HG02885 (cell line): ENCODE data around the gene NPR3.

Experiments used
- ATAC-seq: cut with Tn5 transposase; IDR thresholded peaks from one replicate; pipeline ENCODE4 v1.9.1; 2021; ENCODE audit warnings: mild to moderate bottlenecking; ENCODE audit not compliant: unreplicated experiment, poor library complexity

The NPR3 gene

DNA sequence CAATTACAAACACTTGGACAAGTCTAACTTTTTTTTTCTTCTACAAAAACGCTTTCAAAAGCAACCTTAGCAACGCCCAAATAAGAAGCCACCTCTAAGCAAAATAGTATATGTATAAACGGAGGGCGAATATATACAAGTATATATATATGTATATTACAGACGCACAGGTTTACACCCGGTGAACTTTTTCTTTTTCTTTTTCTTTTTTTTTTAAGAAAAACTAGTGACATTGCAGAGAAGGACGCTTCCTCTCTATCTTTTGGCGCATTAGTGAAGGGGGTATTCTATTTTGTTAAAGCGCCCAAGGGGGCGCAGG lies 200 bp downstream of the NPR3 start:
- no peak for ATAC-seq

DNA sequence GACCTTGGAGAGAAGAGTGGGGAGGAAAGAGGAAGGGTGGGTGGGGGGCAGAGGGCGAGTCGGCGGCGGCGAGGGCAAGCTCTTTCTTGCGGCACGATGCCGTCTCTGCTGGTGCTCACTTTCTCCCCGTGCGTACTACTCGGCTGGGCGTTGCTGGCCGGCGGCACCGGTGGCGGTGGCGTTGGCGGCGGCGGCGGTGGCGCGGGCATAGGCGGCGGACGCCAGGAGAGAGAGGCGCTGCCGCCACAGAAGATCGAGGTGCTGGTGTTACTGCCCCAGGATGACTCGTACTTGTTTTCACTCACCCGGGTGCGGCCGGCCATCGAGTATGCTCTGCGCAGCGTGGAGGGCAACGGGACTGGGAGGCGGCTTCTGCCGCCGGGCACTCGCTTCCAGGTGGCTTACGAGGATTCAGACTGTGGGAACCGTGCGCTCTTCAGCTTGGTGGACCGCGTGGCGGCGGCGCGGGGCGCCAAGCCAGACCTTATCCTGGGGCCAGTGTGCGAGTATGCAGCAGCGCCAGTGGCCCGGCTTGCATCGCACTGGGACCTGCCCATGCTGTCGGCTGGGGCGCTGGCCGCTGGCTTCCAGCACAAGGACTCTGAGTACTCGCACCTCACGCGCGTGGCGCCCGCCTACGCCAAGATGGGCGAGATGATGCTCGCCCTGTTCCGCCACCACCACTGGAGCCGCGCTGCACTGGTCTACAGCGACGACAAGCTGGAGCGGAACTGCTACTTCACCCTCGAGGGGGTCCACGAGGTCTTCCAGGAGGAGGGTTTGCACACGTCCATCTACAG lies 760 bp downstream of the NPR3 start:
- no peak for ATAC-seq

DNA sequence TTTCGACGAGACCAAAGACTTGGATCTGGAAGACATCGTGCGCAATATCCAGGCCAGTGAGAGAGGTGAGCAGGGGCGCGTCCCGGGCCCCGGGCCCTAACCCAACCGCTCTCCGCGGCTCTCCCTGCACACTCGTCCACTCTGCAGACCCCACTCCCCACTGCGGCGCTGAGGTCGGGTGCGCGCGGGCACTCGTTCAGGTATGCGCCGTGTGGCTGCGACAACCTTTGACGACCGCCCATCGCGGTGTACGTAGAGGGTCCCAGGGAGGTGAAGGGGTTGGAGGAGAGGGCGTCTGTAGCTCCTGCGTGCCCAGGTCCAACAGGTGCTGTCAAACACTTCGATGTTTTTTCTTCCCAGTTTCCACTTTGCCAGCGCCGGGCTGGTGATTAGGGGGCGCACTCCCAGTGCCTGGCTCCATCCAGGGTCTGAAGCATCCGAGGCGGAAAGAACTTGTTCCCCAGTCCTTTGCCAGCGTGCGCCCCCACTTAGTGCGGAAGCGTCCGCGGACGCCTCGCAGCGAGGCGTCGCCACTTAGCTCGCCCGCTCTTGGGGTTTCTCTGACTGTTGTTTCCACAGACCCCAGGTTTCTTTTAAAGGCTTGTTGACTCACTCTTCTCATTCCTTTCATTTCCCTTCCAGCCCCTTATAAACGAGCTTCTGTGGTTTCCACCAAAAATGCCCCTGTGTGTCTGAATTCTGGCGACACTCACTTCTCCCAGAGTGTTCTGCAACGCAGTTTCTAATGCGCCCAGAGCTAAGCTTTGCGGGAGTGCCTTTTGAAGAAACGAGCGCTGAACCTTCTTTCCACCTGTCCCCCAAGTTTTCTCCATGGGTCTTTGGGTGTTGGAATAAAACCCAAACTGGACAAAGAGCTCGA lies 1.6 kb downstream of the NPR3 start:
- ATAC-seq = no peak

DNA sequence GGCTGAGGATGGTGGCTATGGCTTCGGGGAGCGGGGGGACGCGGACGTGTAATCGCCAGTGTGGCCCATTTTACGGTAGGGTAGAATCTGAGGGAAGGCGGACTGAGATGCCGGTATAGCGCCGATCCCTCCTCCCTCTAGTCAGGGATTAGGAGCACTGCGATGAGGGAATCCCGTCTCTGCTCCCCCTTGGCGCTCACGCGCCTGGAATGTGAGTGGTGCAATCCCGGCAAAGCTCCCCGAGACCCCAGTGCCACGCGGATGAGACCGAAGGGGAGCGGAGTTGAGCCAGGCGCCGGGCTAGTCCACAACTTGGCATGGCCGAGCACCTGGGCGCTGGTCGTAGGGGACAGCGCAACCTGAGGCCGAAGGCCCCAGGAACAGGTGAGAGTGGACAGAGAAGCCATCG lies 2.2 kb downstream of the NPR3 start:
- ATAC-seq = no peak

DNA sequence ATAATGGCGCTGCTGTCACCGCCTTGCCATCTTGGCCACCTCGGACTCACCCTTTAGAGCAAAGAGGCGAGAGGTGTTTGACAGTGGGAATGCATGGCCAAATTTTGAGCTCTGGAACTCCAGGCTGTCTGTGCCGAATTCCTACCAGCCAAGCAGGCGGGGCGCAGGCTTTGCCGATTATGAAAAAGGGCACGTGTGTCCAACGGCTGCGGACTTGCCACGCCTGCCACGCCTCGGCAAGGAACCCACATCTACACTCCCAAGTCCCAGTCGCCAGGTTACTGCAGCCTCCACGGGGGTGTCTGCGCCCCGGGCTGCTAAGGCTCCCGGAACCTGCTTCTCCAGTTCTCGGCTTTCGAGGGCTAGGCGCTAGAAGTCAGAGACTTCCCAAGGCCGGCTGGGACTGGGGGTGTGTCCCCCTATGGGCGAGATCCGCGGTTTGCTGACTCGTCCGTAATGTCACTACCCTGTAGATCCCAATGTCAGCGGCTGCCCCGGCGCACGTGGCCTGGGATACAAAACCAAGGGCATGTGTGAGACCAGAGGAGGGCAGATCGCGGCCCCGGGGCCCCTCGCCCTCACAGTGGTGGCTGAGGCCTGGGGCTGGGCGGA lies 2.8 kb downstream of the NPR3 start:
- no peak for ATAC-seq

DNA sequence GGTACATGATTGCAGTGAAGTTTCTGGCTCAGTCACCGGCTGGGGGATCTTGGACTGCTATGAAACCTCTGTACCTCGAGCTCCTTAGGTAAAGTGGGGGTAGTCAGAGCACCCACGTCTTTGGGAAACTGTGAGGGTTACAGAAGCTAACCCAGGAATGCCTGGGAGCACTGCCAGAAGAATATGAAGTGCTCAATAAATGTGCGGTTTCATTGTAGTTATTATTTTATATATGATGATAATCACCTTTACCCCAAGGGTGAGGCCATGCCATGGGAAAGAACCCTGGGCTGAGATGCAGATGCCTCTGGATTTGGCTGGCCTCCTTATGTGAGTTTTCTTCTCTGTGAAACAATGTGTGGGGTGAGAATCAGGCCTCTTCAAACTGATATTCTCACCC lies 3.7 kb downstream of the NPR3 start:
- no peak for ATAC-seq

DNA sequence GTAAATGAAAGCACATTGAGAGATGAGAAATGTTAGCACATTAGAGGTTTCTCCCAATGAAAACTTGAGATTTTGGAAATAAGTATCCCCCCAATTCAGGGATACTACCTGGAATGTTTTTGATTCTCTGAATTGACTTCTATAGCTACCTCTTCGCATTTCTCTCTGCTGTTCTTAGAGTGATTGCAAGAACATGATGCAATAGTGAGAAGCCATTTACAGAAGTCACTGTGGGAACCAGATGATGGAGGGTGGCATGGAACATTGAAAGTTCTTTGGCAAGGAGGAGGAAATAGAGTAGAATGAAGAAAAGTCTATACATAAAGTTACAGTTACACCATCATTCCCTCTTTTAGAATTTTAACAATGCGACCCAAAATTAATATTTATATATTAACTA lies 9.2 kb downstream of the NPR3 start:
- no peak for ATAC-seq

DNA sequence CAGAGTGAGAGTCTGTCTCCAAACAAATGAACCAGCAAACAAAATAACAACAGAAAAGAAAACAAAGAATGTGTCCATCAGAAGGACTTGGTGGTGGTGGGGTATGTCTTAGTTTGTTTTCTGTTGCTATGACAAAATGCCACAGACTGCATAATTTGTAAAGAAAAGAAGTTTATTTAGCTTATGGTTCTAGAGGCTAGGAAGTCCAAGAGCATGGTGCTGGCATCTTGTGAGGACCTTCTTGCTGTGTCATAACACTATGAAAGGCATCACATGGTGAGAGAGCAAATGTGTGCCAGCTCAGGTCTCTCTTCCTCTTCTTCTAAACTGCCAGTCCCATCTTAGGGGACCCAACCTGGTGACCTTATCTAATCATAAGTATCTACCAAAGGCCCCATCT lies 10.5 kb downstream of the NPR3 start:
- no peak for ATAC-seq

DNA sequence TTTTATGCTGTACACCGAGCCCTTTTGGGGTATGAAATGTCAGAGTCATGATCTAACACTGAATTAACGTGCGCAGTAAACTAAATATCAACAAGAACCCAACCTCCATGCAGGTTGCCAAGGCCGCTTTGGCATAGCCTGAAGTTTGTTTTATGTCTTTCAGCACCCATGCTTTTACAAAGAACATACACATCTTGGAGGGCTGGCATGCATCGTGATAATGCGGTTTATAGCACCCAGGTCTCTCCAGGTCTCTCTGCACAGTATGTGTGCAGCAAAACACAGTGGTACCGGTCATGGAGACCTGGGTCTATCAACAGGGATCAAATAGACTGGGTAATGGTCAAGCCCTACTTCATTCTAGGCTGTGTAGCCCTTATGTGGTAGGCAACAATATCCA lies 11.8 kb downstream of the NPR3 start:
- ATAC-seq = no peak

DNA sequence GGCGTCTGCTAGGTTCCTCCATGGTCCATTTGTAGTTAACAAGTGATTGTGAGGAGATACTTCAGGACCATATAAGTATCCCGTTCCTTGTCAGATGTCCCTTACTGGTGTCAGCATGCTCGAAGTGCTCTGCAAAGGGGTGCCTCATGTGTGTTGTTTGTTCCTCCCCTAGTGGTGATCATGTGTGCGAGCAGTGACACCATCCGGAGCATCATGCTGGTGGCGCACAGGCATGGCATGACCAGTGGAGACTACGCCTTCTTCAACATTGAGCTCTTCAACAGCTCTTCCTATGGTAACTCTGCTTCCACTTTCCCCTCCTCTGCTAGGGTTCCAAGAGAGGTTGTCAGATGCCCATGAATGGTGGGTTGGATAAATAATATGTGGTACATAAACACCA lies 13.4 kb downstream of the NPR3 start:
- no peak for ATAC-seq

DNA sequence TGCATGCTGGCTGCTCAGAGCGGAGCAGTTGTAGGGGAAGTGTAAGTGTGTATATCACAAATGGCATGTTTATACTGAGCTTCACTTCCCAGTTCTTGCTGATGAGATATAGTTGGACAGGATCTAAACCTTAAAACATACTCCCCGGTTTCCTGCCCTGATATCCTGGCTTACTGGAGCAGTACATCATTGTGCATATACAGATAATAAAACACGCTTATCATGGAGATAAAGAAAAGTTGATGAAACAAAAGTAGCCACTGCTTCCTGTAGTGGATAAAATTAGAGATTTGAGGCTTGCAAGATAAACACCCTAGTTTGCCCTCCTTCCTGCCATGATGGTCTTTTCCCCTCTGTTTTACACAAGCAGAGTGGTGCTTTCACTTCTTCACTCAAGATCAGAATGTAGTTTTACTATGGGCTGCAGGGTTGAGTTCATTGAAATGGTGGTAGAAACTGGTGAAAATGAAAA lies 15.0 kb downstream of the NPR3 start:
- ATAC-seq = no peak

DNA sequence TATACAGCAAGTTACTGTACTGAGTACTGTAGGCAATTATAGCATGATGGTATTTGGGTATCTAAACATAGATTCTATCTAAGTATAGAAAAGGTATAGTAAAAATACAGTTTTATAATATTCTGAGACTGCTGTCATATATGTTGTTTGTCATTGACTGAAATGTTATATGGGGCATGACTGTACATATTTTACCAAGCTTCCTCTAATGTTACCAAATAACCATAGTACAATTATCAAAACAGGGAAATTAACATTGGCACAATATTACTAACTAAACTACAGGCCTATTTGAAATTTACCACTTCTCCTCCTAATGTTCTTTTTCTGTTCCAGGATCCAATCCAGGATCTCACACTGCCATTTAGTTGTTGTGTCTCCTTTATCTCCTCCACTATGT lies 18.5 kb downstream of the NPR3 start:
- ATAC-seq = no peak

DNA sequence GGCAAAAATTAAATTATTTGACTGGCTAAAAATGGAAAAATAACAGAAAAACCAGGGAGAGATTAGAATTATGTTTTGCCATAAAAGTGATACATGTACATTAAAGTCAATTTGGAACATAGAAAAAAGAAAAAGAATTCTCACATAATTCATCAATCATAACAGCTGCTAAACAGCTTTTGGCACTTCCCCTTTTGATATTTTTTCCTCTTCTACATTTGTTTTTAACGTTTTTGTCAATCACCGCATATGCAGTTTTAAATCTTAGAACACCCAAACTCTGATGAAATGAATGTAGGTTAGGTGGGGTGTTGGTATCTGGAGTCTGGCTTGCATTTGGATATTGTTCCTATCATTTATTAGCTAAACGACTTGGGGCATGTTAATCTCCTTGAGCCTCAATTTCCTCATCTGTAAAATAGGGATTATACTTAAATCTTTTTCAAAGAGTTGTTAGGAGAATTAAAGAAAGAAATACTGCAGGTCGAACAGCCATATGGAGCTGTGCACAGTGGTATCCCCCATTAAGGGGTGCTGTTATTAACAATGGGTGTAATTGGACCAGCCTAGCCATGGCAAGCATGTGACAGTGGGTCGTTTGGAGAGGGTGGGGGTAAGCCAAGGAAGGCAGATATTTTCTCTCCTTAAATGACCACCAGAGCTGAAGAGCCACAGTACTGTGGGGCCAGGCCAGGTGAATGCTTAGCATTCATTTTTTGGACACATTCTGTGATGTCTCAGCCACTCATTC lies 22.6 kb downstream of the NPR3 start:
- ATAC-seq = no peak

DNA sequence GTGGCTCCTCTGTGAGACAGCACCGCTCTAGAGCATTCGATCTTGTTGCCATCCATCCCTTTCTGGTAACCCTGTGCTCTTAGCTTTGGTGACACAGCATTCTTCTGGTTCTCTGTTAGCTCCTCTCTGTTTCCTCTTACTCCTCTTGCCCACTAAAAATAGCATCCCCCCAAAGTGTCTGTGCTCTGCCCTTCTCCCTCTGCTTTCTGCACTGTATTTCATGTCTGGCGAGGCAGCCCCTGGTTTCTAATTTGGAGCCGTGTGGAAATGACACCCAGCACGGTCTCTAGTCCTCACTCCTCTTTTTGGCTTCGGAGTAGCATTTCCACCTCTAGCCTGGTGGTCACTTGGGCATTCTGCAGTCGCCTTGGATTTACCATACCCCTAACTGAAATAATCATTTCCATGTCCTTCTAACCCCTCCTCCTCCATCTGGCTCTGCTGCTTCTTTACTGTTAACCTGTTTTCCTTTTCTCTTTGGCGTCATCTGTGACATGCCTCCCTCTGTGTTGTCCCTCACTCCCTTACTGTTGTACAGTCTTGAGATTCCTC lies 23.8 kb downstream of the NPR3 start:
- ATAC-seq = no peak

DNA sequence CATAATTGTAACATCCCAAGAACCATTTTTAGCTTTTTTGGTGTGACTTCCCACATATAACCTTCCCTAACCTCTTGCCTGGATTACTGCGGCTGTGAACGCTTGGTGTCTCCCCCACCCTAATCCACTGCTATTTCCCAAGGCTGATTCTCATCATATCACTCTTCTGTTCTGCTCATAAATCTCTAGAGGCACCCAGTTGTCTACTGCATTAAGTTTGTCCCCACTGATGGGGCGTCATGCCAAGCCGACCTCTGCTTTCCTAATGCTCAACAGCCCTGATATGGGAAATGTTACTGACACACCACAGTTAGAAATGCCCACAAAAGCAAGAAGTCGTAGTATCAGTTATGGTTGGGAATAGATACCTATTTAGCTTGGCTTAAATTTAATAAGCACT lies 24.4 kb downstream of the NPR3 start:
- ATAC-seq = no peak

DNA sequence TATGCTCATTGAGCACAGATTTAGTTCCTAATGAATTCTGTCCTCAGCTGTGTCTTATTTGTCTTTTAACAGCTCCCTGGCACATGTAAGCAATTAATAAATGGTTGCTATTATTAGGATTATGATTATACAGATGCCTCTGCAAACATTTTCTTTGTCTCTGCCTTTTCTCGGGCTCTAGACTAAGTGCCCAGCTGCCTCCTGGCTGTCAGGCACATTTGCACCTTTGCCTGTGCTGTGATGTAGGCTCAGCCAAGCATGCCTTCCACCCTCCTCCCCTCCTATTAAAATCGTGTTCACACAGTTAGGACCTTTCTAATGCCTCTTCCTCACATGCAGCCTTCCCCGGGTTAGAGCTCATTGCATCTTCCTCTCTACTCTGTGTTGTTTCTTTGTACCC lies 25.7 kb downstream of the NPR3 start:
- ATAC-seq = no peak

DNA sequence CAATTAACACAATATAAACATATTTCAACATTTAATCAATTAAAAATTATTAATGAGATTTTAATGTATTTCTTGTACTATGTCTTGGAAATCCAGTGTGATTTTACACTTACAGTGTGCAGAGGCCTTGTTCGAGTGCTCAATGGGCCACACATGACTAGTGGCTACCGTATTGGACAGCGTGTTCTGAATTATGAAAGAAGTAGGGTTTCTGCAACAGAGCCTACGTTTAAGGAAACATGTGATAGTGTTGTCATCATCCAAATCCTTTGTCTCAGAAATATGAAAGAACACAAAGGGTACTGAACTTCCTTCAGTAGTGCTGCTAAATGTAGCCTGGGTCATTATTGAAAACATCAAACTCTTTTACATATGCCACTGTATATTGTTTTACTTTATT lies 29.5 kb downstream of the NPR3 start:
- ATAC-seq = no peak

DNA sequence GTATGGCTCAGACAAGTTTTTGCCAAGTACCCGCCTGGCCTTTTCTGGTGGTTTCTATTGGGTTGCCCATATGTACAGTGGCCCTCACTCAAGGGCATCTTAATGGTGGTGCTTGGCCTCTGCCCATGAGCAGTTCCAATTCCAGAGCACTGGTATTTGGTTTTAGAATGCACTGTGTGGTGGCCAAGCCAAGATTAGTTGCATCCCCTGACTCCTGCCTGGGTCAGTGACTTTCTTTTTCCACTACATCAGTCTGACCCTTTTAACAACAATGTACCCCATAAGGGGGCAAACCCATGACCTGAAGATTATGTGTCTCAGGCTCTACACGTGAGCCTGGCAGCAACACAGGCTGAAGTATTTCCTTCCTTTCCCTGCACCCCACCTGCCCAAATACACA lies 34.2 kb downstream of the NPR3 start:
- ATAC-seq = no peak

DNA sequence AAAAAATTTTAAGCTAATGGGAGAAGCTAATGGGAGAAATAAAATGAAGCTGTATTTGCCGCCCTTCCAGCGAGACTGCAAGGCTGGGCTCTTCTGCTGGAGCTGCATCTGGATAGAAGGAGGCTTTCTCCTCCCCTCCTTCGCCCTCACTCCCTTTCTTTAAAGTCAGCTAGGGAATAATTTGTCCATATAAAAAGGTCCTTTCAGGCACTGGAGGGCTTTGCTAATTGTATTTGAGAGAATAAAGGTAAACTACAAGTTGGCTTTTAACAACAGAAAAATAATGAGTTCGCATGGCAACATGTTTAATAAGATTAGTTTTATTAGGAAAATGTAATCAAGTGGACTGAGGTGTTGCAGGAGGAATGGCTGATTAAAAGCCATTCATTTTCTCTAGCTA lies 41.3 kb downstream of the NPR3 start:
- no peak for ATAC-seq

DNA sequence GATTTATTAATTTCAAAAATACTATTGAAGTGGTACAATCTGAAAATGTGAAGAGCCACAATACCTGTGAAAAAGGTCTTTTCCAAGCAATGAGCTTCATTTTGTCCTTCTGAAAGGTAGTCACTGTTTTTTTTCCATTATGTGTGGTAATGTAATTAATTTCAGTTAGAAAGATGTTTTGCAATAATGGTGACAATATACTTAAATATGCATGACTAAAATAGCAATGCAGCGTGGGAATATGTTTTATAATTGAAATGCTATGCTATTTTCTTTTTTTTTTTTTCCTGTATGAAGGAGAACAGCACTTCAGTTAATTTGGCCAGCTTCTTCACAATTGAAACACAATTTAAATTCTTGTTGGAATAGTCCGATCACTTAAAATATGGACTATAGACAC lies 41.9 kb downstream of the NPR3 start:
- no peak for ATAC-seq
